ENCODE measurements around the gene CLMP. TPM values are rescaled to one million over a fixed set of nuclear protein-coding genes. Genes with fewer than 3 reads are reported as not detected.

CLMP gene
- total RNA-seq, 2 donors from 2014 or later: 6.7 to 13.2 TPM

DNA sequence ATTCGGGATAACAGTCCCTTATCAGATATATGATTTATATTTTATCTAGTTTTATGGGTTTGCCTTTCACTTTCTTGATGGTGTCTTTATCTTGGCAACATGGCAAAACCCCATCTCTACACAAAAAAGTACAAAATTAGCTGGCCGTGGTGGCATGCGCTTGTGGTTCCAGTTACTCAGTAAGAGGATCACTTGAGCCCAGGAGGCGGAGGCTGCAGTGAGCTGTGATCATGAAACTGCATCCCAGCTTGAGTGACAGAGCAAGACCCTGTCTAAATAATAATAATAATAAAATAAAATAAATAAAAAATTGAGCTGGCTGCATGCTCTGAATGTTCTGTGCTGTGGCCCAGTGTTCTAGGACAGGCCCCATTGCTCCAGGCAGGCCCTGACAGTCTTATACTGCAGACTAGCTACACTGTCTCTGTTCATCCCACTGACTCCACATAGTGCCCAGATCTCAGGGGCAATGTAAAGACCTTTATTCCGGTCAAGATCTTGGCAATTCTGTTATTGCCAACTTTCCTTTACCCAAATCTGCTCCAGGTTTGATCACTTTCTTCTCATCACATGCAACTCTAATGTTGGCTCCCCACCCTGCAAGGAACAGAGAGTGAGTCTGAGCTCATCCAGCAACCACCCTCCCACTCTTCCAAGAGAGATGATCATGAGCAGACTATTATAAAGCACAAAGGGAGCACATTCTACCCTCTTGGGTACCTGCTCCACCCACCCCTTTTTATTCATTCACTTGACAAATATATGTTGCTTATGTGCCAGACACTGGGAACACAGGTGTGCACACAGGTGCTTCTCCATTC is 141.9 kb downstream of the CLMP start:
- DNase-seq: no peak
- intact Hi-C loops (cut with DNase I, micrococcal nuclease): no loop called here
- ATAC-seq: peak; percentile 10

DNA sequence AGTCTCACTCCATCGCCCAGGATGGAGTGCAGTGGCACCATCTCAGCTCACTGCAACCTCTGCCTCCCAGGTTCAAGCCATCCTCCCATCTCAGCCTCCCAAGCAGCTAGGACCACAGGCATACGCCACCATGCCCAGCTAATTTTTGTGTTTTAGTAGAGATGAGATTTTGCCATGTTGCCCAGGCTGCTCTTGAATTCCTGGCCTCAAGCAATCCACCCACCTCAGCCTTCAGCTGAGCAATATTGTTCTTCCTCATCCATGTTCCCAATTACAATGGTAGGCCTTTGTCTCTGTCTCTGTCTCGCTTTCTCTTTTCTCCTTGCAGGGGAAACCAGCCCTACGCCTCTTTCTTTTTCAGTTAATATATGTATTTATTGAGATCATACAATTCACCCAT is 143.4 kb downstream of the CLMP start:
- ATAC-seq: no peak
- no peak for DNase-seq
- intact Hi-C loops (cut with DNase I, micrococcal nuclease): no loop called here

- DNase-seq (no peak), ATAC-seq (no peak)
- intact Hi-C loops (cut with DNase I, micrococcal nuclease): no loop called here
These were observed 143.9 kb downstream of the CLMP start for GRCh38 chr11:123051146-123051545.

DNA sequence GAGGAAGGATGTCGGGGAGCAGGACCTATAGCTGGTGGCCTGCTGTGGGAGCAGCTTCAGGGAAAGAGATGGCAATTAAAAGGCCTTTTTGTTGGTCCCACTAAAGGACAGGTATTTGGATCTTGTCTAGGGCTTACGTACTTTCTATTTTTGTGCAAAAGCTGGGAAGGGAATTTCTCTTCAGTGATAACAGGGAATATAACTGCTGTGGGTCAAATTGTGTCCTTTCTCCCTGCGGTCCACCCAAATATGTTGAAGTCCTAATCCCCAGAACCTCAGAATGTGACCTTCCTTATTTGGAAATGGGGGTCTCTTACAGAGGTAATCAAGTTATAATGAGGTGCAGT is 147.1 kb downstream of the CLMP start:
- intact Hi-C loops (cut with DNase I, micrococcal nuclease): no loop called here
- ATAC-seq: no peak
- DNase-seq: no peak

GRCh38 chr11:123047266-123047946 is 147.6 kb downstream of the CLMP start:
- DNase-seq (no peak), ATAC-seq (no peak)
- intact Hi-C loops (cut with DNase I, micrococcal nuclease): no loop called here

DNA sequence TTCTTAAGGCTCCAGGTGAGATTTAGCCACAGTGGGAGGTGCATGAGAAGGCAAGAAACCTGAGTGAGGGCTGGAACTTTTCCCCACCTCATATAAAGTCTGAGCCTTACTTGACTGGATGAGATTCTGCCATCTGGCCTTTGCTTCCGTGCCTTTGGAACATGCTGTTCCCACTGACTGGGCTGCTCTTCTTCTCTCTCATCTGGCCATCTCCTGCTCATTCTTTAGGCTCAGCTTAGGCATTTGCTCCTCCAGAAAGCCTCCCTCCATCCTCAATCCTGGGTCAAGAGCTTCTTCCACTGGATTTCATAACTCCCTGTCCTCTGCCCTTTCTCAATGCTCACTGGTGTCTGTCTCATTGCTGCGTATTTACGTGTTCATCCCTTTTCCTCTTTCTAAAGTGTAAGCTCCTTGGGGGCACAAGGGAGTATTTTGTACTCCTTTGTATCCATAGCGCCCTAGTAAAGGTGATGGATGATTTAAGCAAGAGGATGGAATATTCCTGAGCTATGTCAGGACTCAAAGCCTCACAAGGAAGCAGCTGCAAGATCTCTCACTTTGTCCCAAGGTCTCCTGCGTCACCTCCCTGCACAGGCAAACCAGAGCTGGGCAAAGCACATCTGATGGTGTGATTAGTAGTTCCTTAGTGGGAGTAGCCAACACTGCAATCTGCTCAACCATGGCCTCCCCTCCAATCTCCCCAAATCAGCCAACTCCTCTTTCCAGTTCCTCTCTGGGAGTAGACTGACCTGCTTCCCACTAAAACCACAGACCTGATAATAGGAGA is 148.4 kb downstream of the CLMP start:
- no peak for DNase-seq
- intact Hi-C loops (cut with DNase I, micrococcal nuclease): no loop called here
- no peak for ATAC-seq

DNA sequence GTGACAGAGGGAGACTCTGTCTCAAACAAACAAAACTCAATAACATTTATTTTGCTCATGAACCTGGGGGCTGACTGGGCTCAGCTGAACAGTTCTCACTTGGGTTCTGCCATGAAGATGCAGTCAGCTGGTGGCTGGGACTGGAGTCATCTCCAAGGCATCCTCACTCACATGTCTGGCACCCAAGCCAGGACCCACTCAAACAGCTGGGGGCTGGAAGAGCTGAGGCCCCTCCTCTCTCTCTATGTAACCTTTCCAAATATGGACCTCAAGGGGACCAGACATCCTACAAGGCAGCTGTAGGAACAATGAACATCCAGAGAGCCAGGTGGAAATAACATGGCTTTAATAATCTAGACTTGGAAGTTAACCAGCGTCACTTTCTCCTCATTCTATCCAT is 149.9 kb downstream of the CLMP start:
- intact Hi-C loops (cut with DNase I, micrococcal nuclease): no loop called here
- ATAC-seq: no peak

GRCh38 chr11:123041185-123041584 is 153.9 kb downstream of the CLMP start:
- no peak for ATAC-seq
- no peak for DNase-seq
- intact Hi-C loops (cut with DNase I, micrococcal nuclease): no loop called here

More for the DNA sequence above, 149.9 kb downstream of the CLMP start:
- no peak for DNase-seq

- DNase-seq (no peak), ATAC-seq (no peak)
- intact Hi-C loops (cut with DNase I, micrococcal nuclease): no loop called here
These were observed 155.0 kb downstream of the CLMP start for GRCh38 chr11:123040111-123040432.

DNA sequence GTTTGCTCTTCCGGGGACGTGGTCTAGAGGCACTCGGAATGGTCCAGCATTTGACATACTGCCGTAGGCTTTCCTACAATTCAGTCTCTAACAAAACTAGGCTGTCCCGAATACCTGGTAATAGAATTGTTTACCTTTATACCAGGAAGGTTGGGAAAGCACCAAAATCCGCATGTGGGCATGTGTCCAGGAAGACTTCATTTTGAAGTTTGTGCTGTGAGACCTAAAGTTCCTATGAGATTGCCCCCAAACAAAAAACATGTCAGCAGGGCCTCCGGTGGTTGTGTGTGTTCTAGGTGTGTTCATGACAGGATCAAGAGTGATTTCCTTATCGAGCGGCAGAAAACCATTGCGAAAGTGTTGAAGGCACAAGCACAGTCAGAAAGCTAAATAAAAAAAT is 159.2 kb downstream of the CLMP start:
- intact Hi-C loops (cut with DNase I, micrococcal nuclease): no loop called here
- no peak for ATAC-seq
- DNase-seq: no peak

- DNase-seq: no peak
- intact Hi-C loops (cut with DNase I, micrococcal nuclease): no loop called here
- ATAC-seq: no peak
These were observed 160.5 kb downstream of the CLMP start for GRCh38 chr11:123034597-123034996.

- intact Hi-C loops (cut with DNase I, micrococcal nuclease): no loop called here
- DNase-seq: no peak
- no peak for ATAC-seq
These were observed 161.2 kb downstream of the CLMP start for GRCh38 chr11:123033895-123034294.

GRCh38 chr11:123030517-123030916 is 164.5 kb downstream of the CLMP start:
- DNase-seq (no peak), ATAC-seq (no peak)
- intact Hi-C loops (cut with DNase I, micrococcal nuclease): no loop called here

DNA sequence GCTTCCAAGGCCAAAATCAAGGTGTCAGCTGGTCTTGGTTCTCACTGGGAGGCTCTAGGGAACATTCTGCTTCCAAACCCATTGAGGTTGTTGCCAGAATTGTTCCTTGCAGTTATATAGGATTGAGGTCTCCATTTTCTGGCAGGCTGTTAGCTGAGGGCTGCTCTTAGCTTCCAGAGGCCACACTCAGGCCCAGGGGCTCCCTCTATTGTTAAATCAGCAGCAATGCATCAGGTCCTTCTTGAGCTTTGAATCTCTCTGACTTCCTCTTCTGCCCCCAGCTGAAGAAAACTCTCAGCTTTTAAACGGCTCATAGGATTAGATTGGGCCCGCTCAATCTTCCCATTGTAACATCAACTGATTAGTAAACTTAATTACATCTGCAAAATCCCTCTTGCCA is 174.1 kb downstream of the CLMP start:
- DNase-seq: peak in 1 of 2 donors; percentile 19
- intact Hi-C loops (cut with DNase I, micrococcal nuclease): loop anchor here in 1 of 2 donors (5.0 kb wide), 1 partner anchor 159 kb away; no protein-coding TSS in a partner anchor
- peak; percentile 51 for ATAC-seq

Other genes starting within 250 kb of the CLMP start
- not detected for gene BSX, start 213.4 kb downstream of the CLMP start, total RNA-seq
- 100 to 1,000 TPM; 553 to 705 TPM for gene HSPA8, start 133.1 kb downstream of the CLMP start, total RNA-seq
- 1 to 10 TPM; 3.1 to 3.5 TPM for gene GRAMD1B, start 235.0 kb upstream of the CLMP start, total RNA-seq

Measured in left colon (tissue), 2 donors.